HepG2 (cell line): ENCODE results near the gene FASTK. TPM values are rescaled to one million over a fixed set of nuclear protein-coding genes. Genes with fewer than 3 reads are reported as not detected.
A peak's percentile ranks its signal among the peaks of the same experiment; 100 is the strongest.

Experiments used
- AGO1 ChIP-seq: fragments of 200-400 bp; formaldehyde crosslinking; IDR thresholded peaks from 2 replicates; pipeline ENCODE4 v1.6.1; 2017; ENCODE audit warnings: mild to moderate bottlenecking, low read depth, low read length, moderate library complexity; ENCODE audit not compliant: poor library complexity, severe bottlenecking
- ARNT ChIP-seq: fragments of 450-650 bp; IDR thresholded peaks from 2 replicates; pipeline ENCODE4 v1.6.1; 2017
- ATF7-NPFF ChIP-seq: sonication (generic); formaldehyde crosslinking; IDR thresholded peaks from 2 replicates; pipeline ENCODE4 v1.8.1; 2023; ENCODE audit warnings: mild to moderate bottlenecking, low read depth, missing genetic modification reagents, moderate library complexity
- HES4 ChIP-seq: sonication (generic); formaldehyde crosslinking; IDR thresholded peaks from 2 replicates; pipeline ENCODE4 v1.9.0; 2021; ENCODE audit warnings: mild to moderate bottlenecking, missing genetic modification reagents, borderline replicate concordance
- NCOA5 ChIP-seq: sonication (generic); formaldehyde crosslinking; IDR thresholded peaks from 2 replicates; pipeline ENCODE4 v1.4.0; 2020; ENCODE audit warnings: missing genetic modification reagents
- NR3C1 ChIP-seq: sonication (generic); formaldehyde crosslinking; IDR thresholded peaks from 2 replicates; pipeline ENCODE4 v1.4.0; 2020; ENCODE audit warnings: missing genetic modification reagents
- PHF5A ChIP-seq: IDR thresholded peaks from one replicate; pipeline ENCODE4 v1.6.1; 2018; ENCODE audit warnings: low read depth, missing genetic modification reagents; ENCODE audit not compliant: unreplicated experiment
- PLRG1 ChIP-seq: fragments of 450-650 bp; conservative IDR thresholded peaks from 2 replicates; pipeline ENCODE4 v1.6.1; 2016
- POLR2AphosphoS5 ChIP-seq: IDR thresholded peaks from 2 replicates; pipeline ENCODE4 v1.6.1; 2012; ENCODE audit warnings: low read depth, low read length
- SETDB1 ChIP-seq: sonication (generic); formaldehyde crosslinking; IDR thresholded peaks from 2 replicates; pipeline ENCODE4 v1.5.1; 2020; ENCODE audit warnings: missing genetic modification reagents, mild to moderate bottlenecking, borderline replicate concordance
- SIX1 ChIP-seq: sonication (generic); formaldehyde crosslinking; IDR thresholded peaks from 2 replicates; pipeline ENCODE4 v1.4.0; 2020; ENCODE audit warnings: missing genetic modification reagents, borderline replicate concordance
- SRSF4 ChIP-seq: fragments of 200-400 bp; formaldehyde crosslinking; IDR thresholded peaks from one replicate; pipeline ENCODE4 v1.6.1; 2018; ENCODE audit warnings: mild to moderate bottlenecking, low read depth, low read length, moderate library complexity; ENCODE audit not compliant: poor library complexity, severe bottlenecking
- STAT5B ChIP-seq: sonication (generic); formaldehyde crosslinking; IDR thresholded peaks from 2 replicates; pipeline ENCODE4 v1.4.0; 2020; ENCODE audit warnings: missing genetic modification reagents
- TOPORS ChIP-seq: sonication (generic); formaldehyde crosslinking; IDR thresholded peaks from 2 replicates; pipeline ENCODE4 v1.8.0; 2023; ENCODE audit warnings: mild to moderate bottlenecking, missing genetic modification reagents
- WIZ ChIP-seq: sonication (generic); formaldehyde crosslinking; IDR thresholded peaks from 2 replicates; pipeline ENCODE4 v1.5.1; 2020; ENCODE audit warnings: mild to moderate bottlenecking, missing genetic modification reagents
- ZNF143 ChIP-seq: sonication (generic); formaldehyde crosslinking; IDR thresholded peaks from 2 replicates; pipeline ENCODE4 v1.4.0; 2020; ENCODE audit warnings: missing genetic modification reagents
- ZNF563 ChIP-seq: sonication (generic); formaldehyde crosslinking; IDR thresholded peaks from 2 replicates; pipeline ENCODE4 v1.8.0; 2022; ENCODE audit warnings: mild to moderate bottlenecking, moderate library complexity, missing genetic modification reagents
- ZNF577 ChIP-seq: sonication (generic); formaldehyde crosslinking; IDR thresholded peaks from 2 replicates; pipeline ENCODE4 v1.4.0; 2020; ENCODE audit warnings: mild to moderate bottlenecking, low read depth, missing genetic modification reagents, borderline replicate concordance
- ZNF75D ChIP-seq: sonication (generic); formaldehyde crosslinking; IDR thresholded peaks from 2 replicates; pipeline ENCODE4 v1.8.1; 2023; ENCODE audit warnings: missing genetic modification reagents, mild to moderate bottlenecking, borderline replicate concordance
- ZNF781 ChIP-seq: sonication (generic); formaldehyde crosslinking; IDR thresholded peaks from 2 replicates; pipeline ENCODE4 v1.5.1; 2020; ENCODE audit warnings: borderline replicate concordance, mild to moderate bottlenecking, missing genetic modification reagents; ENCODE audit errors: not compliant biosample characterization
- ZSCAN29 ChIP-seq: sonication (generic); formaldehyde crosslinking; conservative IDR thresholded peaks from 2 replicates; pipeline ENCODE4 v1.4.0; 2020; ENCODE audit warnings: mild to moderate bottlenecking, missing genetic modification reagents
- polyA plus RNA-seq, 8 experiments: library from polyadenylated mRNA; depleted of rRNA in 3 of 8; stranded (reverse) in 7 of 8; unstranded in 1 of 8; fragments of >200 nt; fragmentation: Illumina TruSeq in 4 of 8; extraction: Trizol in 4 of 8; gene quantifications; 2 replicates each; pipeline versions ENCODE4 v1.2.1 to v1.2.3, GENCODE V29; 2011 to 2016; ENCODE audit warnings: low read depth in 4 of 8, missing spikeins in 1 of 8, mixed read lengths in 1 of 8; ENCODE audit not compliant: insufficient read depth in 1 of 8
- total RNA-seq, 5 experiments: library from RNA; depleted of rRNA; stranded (reverse); fragments of >200 nt; fragmentation: Illumina TruSeq; extraction: Trizol; gene quantifications; 2 replicates each; pipeline ENCODE4 v1.2.3, GENCODE V29; 2016; ENCODE audit warnings: low read depth in 1 of 5
- TF ChIP-seq, protein P1 (sequence below): sonication (generic); formaldehyde crosslinking; IDR thresholded peaks from 2 replicates; pipeline ENCODE4 v1.5.0; 2020; ENCODE audit warnings: mild to moderate bottlenecking, missing genetic modification reagents
- TF ChIP-seq, protein P2 (sequence below): sonication (generic); formaldehyde crosslinking; IDR thresholded peaks from 2 replicates; pipeline ENCODE4 v1.4.0; 2020; ENCODE audit warnings: missing genetic modification reagents, mild to moderate bottlenecking, borderline replicate concordance
- TF ChIP-seq, protein P3 (sequence below): sonication (generic); formaldehyde crosslinking; IDR thresholded peaks from 2 replicates; pipeline ENCODE4 v1.4.0; 2020; ENCODE audit warnings: missing genetic modification reagents, borderline replicate concordance

Gene FASTK
- total and polyA plus RNA-seq, 2 of the 13 experiments (the other 11 are each of a cell fraction or from before 2014, with no cell fraction given) = 52.9 to 55.7 TPM

DNA sequence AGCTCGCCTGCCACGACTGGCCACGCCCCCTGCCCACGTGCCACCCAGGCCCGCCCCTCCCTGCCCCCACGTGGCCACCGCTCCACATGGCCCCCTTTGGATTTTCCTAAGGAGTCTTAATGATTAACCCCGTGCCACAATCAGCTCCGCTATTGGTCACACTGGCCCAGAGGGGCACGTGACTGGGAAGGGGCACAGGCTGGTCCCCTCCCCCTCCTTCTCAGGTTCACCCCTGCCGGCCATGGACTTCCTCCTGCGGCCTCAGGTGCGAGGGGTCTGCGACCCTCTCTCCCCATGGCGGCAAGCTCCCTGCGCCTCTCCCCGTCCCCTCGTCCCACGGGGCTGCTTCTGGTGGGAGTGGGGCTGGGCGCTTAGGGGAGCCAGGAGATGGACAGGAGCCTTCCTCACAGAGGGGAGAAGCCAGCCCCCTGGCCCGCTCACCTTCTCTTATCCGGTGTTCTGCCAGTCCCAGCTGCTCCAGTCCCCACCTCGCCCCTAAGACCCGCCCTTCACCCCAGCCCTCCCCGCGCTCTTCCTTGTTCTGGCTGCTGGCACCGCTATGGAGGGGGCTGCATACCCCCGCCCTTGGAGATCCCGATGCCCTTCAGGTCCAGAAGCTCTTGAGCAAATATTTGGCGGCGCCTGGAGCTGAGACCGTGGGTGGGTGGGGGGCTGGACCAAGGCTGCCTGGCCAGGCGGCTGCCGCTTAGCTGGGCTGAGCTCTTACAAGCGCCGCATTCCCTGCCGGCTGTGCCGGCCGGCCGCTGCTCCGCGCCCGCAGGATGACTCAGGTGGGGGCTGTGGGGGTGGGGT is 18.0 kb downstream of the FASTK start (continued):
- TF ChIP-seq HES4 (CRISPR knock-in tag) (peak; percentile 76), SRSF4 (no peak), ZSCAN29 (CRISPR knock-in tag) (no peak), WIZ (no peak), TOPORS (no peak), STAT5B (CRISPR knock-in tag) (no peak), ZNF563 (CRISPR knock-in tag) (peak; percentile 48; the same call in 1 of the 2 replicates), ZNF143 (CRISPR knock-in tag) (no peak; the same call in 1 of the 2 replicates), ARNT (no peak), SIX1 (CRISPR knock-in tag) (0 out of 2 replicates have a peak, but pooled peaks have one; percentile 20), ZNF781 (CRISPR knock-in tag) (no peak), NCOA5 (CRISPR knock-in tag) (no peak), PHF5A (CRISPR knock-in tag) (no peak), POLR2AphosphoS5 (peak; percentile 73; the same call in 1 of the 2 replicates), NR3C1 (no peak), ZNF577 (CRISPR knock-in tag) (no peak), PLRG1 (no peak), ZNF75D (CRISPR knock-in tag) (no peak), SETDB1 (CRISPR knock-in tag) (no peak), AGO1 (no peak), ATF7-NPFF (CRISPR knock-in tag) (peak; percentile 78; the same call in 1 of the 2 replicates)
- TF ChIP-seq, protein P1, sequence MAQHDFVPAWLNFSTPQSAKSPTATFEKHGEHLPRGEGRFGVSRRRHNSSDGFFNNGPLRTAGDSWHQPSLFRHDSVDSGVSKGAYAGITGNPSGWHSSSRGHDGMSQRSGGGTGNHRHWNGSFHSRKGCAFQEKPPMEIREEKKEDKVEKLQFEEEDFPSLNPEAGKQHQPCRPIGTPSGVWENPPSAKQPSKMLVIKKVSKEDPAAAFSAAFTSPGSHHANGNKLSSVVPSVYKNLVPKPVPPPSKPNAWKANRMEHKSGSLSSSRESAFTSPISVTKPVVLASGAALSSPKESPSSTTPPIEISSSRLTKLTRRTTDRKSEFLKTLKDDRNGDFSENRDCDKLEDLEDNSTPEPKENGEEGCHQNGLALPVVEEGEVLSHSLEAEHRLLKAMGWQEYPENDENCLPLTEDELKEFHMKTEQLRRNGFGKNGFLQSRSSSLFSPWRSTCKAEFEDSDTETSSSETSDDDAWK (CRISPR knock-in tag) = no peak
- TF ChIP-seq, protein P2, sequence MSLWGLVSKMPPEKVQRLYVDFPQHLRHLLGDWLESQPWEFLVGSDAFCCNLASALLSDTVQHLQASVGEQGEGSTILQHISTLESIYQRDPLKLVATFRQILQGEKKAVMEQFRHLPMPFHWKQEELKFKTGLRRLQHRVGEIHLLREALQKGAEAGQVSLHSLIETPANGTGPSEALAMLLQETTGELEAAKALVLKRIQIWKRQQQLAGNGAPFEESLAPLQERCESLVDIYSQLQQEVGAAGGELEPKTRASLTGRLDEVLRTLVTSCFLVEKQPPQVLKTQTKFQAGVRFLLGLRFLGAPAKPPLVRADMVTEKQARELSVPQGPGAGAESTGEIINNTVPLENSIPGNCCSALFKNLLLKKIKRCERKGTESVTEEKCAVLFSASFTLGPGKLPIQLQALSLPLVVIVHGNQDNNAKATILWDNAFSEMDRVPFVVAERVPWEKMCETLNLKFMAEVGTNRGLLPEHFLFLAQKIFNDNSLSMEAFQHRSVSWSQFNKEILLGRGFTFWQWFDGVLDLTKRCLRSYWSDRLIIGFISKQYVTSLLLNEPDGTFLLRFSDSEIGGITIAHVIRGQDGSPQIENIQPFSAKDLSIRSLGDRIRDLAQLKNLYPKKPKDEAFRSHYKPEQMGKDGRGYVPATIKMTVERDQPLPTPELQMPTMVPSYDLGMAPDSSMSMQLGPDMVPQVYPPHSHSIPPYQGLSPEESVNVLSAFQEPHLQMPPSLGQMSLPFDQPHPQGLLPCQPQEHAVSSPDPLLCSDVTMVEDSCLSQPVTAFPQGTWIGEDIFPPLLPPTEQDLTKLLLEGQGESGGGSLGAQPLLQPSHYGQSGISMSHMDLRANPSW (CRISPR knock-in tag) = no peak
- TF ChIP-seq, protein P3, sequence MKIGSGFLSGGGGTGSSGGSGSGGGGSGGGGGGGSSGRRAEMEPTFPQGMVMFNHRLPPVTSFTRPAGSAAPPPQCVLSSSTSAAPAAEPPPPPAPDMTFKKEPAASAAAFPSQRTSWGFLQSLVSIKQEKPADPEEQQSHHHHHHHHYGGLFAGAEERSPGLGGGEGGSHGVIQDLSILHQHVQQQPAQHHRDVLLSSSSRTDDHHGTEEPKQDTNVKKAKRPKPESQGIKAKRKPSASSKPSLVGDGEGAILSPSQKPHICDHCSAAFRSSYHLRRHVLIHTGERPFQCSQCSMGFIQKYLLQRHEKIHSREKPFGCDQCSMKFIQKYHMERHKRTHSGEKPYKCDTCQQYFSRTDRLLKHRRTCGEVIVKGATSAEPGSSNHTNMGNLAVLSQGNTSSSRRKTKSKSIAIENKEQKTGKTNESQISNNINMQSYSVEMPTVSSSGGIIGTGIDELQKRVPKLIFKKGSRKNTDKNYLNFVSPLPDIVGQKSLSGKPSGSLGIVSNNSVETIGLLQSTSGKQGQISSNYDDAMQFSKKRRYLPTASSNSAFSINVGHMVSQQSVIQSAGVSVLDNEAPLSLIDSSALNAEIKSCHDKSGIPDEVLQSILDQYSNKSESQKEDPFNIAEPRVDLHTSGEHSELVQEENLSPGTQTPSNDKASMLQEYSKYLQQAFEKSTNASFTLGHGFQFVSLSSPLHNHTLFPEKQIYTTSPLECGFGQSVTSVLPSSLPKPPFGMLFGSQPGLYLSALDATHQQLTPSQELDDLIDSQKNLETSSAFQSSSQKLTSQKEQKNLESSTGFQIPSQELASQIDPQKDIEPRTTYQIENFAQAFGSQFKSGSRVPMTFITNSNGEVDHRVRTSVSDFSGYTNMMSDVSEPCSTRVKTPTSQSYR (CRISPR knock-in tag) = peak; percentile 93
